HepG2 (cell line): ENCODE data around the gene MMP25. TPM values are rescaled to one million over a fixed set of nuclear protein-coding genes. Genes with fewer than 3 reads are reported as not detected.

Source experiments
- ATAC-seq: fragments of 200-7000 bp; cut with Tn5 transposase; 3 replicates; pipeline ENCODE4 v1.9.1; 2020; ENCODE audit warnings: mild to moderate bottlenecking, moderate library complexity
- BruUV-seq: library from RNA; stranded (reverse); fragments of 400-500 nt; replicated peaks from 2 replicates; lab custom pipeline; 2021; lab: Mats Ljungman, UMichigan
- CTCF ChIA-PET: fragments of 300-600 bp; formaldehyde crosslinking; extraction: SDS; loops from one replicate; lab custom pipeline; 2021; ENCODE audit warnings: low total read pairs, inconsistent platforms, low intra/inter-chr PET ratio; lab: Yijun Ruan, JAX
- POLR2A ChIA-PET: fragments of 350-600 bp; sonication (Branson Sonifier 250); formaldehyde crosslinking; loops from one replicate; lab custom pipeline; 2020; ENCODE audit warnings: antibody characterized with exemption, inconsistent platforms; lab: Yijun Ruan, JAX
- DNase-seq: peaks from one replicate; pipeline ENCODE4 v3.0.0-alpha.2; 2015; ENCODE audit warnings: low spot score
- FAIRE-seq: peaks from 3 replicates; lab custom pipeline; 2011; peaks lifted over from hg19 to GRCh38; lab: Jason Lieb, UNC
- H2AFZ ChIP-seq: one replicate; pipeline ENCODE4 v1.6.1; 2011; ENCODE audit warnings: low read length, inconsistent platforms
- H3K27ac ChIP-seq: fragments of 300-600 bp; 3 replicates; pipeline ENCODE4 v1.8.0; 2011; ENCODE audit warnings: mixed run types, mild to moderate bottlenecking, mixed read lengths, low read length, inconsistent platforms; ENCODE audit not compliant: insufficient read depth; ENCODE audit errors: extremely low read length
- H3K27me3 ChIP-seq, 2 experiments: fragments of 200-600 bp in 1 of 2; 2 replicates in 1 of 2; 3 replicates in 1 of 2; pipeline versions ENCODE4 v1.6.0 to v1.8.0; 2011; ENCODE audit warnings: low read length in 2 of 2, mild to moderate bottlenecking in 2 of 2, moderate library complexity in 2 of 2, inconsistent platforms in 1 of 2; ENCODE audit not compliant: insufficient read depth in 2 of 2, control insufficient read depth in 1 of 2
- H3K36me3 ChIP-seq, 2 experiments: fragments of 200-600 bp in 1 of 2; replicated peaks in 1 of 2; 2 replicates in 1 of 2; 3 replicates in 1 of 2; pipeline versions ENCODE4 v1.5.1 to v1.8.0; 2011; ENCODE audit warnings: low read length in 2 of 2, inconsistent platforms in 1 of 2; ENCODE audit not compliant: insufficient read depth in 2 of 2, control insufficient read depth in 1 of 2
- H3K4me1 ChIP-seq: 2 replicates; pipeline ENCODE4 v1.5.1; 2012; ENCODE audit warnings: low read length, inconsistent platforms; ENCODE audit not compliant: insufficient read depth
- H3K4me2 ChIP-seq: 2 replicates; pipeline ENCODE4 v1.6.0; 2011; ENCODE audit warnings: low read depth, low read length, inconsistent platforms
- H3K4me3 ChIP-seq, 3 experiments: fragments of 200-600 bp in 1 of 3; sonication (generic), shearing (Covaris generic) in 1 of 3; replicated peaks in 1 of 3; 2 replicates each; pipeline ENCODE4 v1.5.1; 2011 to 2016; ENCODE audit warnings: low read length in 3 of 3, inconsistent platforms in 2 of 3, low read depth in 2 of 3, mild to moderate bottlenecking in 2 of 3, control low read depth in 1 of 3, mixed read lengths in 1 of 3; ENCODE audit not compliant: insufficient read depth in 1 of 3
- H3K79me2 ChIP-seq: one replicate; pipeline ENCODE4 v1.6.1; 2011; ENCODE audit warnings: low read length, inconsistent platforms; ENCODE audit not compliant: insufficient read depth
- H3K9ac ChIP-seq: 2 replicates; pipeline ENCODE4 v1.6.0; 2011; ENCODE audit warnings: mild to moderate bottlenecking, low read depth, low read length, inconsistent platforms; ENCODE audit not compliant: insufficient read depth
- H3K9me3 ChIP-seq: 2 replicates; pipeline ENCODE4 v1.5.1; 2012; ENCODE audit warnings: mild to moderate bottlenecking, low read length
- H4K20me1 ChIP-seq: 2 replicates; pipeline ENCODE4 v1.6.0; 2011; ENCODE audit warnings: inconsistent platforms, mild to moderate bottlenecking, low read length, moderate library complexity; ENCODE audit not compliant: insufficient read depth
- GABPB1 ChIP-seq: IDR thresholded peaks from 2 replicates; pipeline ENCODE4 v1.6.1; 2016; ENCODE audit warnings: mild to moderate bottlenecking, missing genetic modification reagents, moderate library complexity, missing compliant biosample characterization
- KDM5B ChIP-seq: sonication (generic); formaldehyde crosslinking; IDR thresholded peaks from 2 replicates; pipeline ENCODE4 v1.4.0; 2020; ENCODE audit warnings: missing genetic modification reagents, mild to moderate bottlenecking, borderline replicate concordance
- MAFG ChIP-seq: sonication (generic); formaldehyde crosslinking; IDR thresholded peaks from 2 replicates; pipeline ENCODE4 v1.5.1; 2020; ENCODE audit warnings: mild to moderate bottlenecking, missing genetic modification reagents
- MATR3 ChIP-seq: sonication (generic); formaldehyde crosslinking; IDR thresholded peaks from 2 replicates; pipeline ENCODE4 v1.4.0; 2020; ENCODE audit warnings: missing genetic modification reagents
- NONO ChIP-seq, 2 experiments: fragments of 450-650 bp in 1 of 2; sonication (generic) in 1 of 2; formaldehyde crosslinking in 1 of 2; IDR thresholded peaks in 1 of 2; conservative IDR thresholded peaks in 1 of 2; 2 replicates each; pipeline versions ENCODE4 v1.6.1 to v1.8.0; 2017 to 2022; ENCODE audit warnings: mild to moderate bottlenecking in 1 of 2, missing genetic modification reagents in 1 of 2, moderate library complexity in 1 of 2
- PHF8 ChIP-seq: sonication (generic); formaldehyde crosslinking; IDR thresholded peaks from 2 replicates; pipeline ENCODE4 v1.5.0; 2020; ENCODE audit warnings: missing genetic modification reagents
- RAD21 ChIP-seq: fragments of 450-650 bp; formaldehyde crosslinking; IDR thresholded peaks from 2 replicates; pipeline ENCODE4 v1.5.0; 2020; ENCODE audit warnings: mild to moderate bottlenecking
- REXO4 ChIP-seq: sonication (generic); formaldehyde crosslinking; IDR thresholded peaks from 2 replicates; pipeline ENCODE4 v1.8.0; 2022; ENCODE audit warnings: missing genetic modification reagents, mild to moderate bottlenecking, borderline replicate concordance
- RXRA ChIP-seq: sonication (generic); formaldehyde crosslinking; IDR thresholded peaks from 2 replicates; pipeline ENCODE4 v1.5.1; 2020; ENCODE audit warnings: missing genetic modification reagents
- TGIF2 ChIP-seq: IDR thresholded peaks from 2 replicates; pipeline ENCODE4 v1.6.1; 2016; ENCODE audit warnings: control low read depth, missing compliant biosample characterization
- YEATS2 ChIP-seq: sonication (generic); formaldehyde crosslinking; IDR thresholded peaks from 2 replicates; pipeline ENCODE4 v1.4.0; 2020; ENCODE audit warnings: missing genetic modification reagents, borderline replicate concordance
- ZFP91 ChIP-seq: sonication (generic); formaldehyde crosslinking; IDR thresholded peaks from 2 replicates; pipeline ENCODE4 v1.9.0; 2022; ENCODE audit warnings: missing genetic modification reagents, mild to moderate bottlenecking, borderline replicate concordance
- ZNF207 ChIP-seq: fragments of 450-650 bp; IDR thresholded peaks from 2 replicates; pipeline ENCODE4 v1.6.1; 2016; ENCODE audit warnings: antibody characterized with exemption, borderline replicate concordance
- ZNF292 ChIP-seq: sonication (generic); formaldehyde crosslinking; IDR thresholded peaks from 2 replicates; pipeline ENCODE4 v1.8.1; 2022; ENCODE audit warnings: mild to moderate bottlenecking, low read depth, missing genetic modification reagents, borderline replicate concordance
- ZNF546 ChIP-seq: sonication (generic); formaldehyde crosslinking; conservative IDR thresholded peaks from 2 replicates; pipeline ENCODE4 v1.8.1; 2023; ENCODE audit warnings: mild to moderate bottlenecking, missing genetic modification reagents
- ZNF563 ChIP-seq: sonication (generic); formaldehyde crosslinking; IDR thresholded peaks from 2 replicates; pipeline ENCODE4 v1.8.0; 2022; ENCODE audit warnings: mild to moderate bottlenecking, moderate library complexity, missing genetic modification reagents
- ZNF777 ChIP-seq: sonication (generic); formaldehyde crosslinking; IDR thresholded peaks from 2 replicates; pipeline ENCODE4 v1.4.0; 2020; ENCODE audit warnings: missing genetic modification reagents
- WGBS: methylation state at CpG from one replicate; pipeline ENCODE4 v1.1.6; 2017; ENCODE audit warnings: low lambda C conversion rate; 5-methylcytosine and 5-hydroxymethylcytosine counted together
- in situ Hi-C: cut with HindIII; loops from 2 replicates; pipeline ENCODE4 v1.10.0; 2017; ENCODE audit warnings: low pct_unique_long_range_greater_than_20kb; ENCODE audit not compliant: extremely low pct_ligation_motif_present
- intact Hi-C: fragments of 100-400 bp; cut with micrococcal nuclease; formaldehyde crosslinking; loops from one replicate; pipeline ENCODE4 v1.10.0; 2022; ENCODE audit not compliant: unreplicated experiment
- polyA plus RNA-seq, 8 experiments: library from polyadenylated mRNA; depleted of rRNA in 3 of 8; stranded (reverse) in 7 of 8; unstranded in 1 of 8; fragments of >200 nt; fragmentation: Illumina TruSeq in 4 of 8; extraction: Trizol in 4 of 8; gene quantifications; 2 replicates each; pipeline versions ENCODE4 v1.2.1 to v1.2.3, GENCODE V29; 2011 to 2016; ENCODE audit warnings: low read depth in 4 of 8, missing spikeins in 1 of 8, mixed read lengths in 1 of 8; ENCODE audit not compliant: insufficient read depth in 1 of 8
- total RNA-seq, 5 experiments: library from RNA; depleted of rRNA; stranded (reverse); fragments of >200 nt; fragmentation: Illumina TruSeq; extraction: Trizol; gene quantifications; 2 replicates each; pipeline ENCODE4 v1.2.3, GENCODE V29; 2016; ENCODE audit warnings: low read depth in 1 of 5
- TF ChIP-seq, protein P1 (sequence below): sonication (generic); formaldehyde crosslinking; IDR thresholded peaks from 2 replicates; pipeline ENCODE4 v1.8.0; 2022; ENCODE audit warnings: low read depth, missing genetic modification reagents
- TF ChIP-seq, protein P2 (sequence below): sonication (generic); formaldehyde crosslinking; IDR thresholded peaks from 2 replicates; pipeline ENCODE4 v1.5.0; 2020; ENCODE audit warnings: mild to moderate bottlenecking, missing genetic modification reagents, moderate library complexity
- TF ChIP-seq, protein P3 (sequence below): IDR thresholded peaks from 2 replicates; pipeline ENCODE4 v1.6.1; 2012; ENCODE audit warnings: inconsistent platforms

Gene MMP25
- total and polyA plus RNA-seq, 2 of the 13 experiments (the other 11 are each of a cell fraction or from before 2014, with no cell fraction given), result 0.04 to 0.08 TPM

DNA sequence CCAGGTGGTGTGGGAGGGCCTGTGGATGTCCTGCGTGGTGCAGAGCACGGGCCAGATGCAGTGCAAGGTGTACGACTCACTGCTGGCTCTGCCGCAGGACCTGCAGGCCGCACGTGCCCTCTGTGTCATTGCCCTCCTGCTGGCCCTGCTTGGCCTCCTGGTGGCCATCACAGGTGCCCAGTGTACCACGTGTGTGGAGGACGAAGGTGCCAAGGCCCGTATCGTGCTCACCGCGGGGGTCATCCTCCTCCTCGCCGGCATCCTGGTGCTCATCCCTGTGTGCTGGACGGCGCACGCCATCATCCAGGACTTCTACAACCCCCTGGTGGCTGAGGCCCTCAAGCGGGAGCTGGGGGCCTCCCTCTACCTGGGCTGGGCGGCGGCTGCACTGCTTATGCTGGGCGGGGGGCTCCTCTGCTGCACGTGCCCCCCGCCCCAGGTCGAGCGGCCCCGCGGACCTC lies 32.8 kb upstream of the MMP25 start:
- Histone ChIP-seq H3K9ac (no peak overlapping the region), H3K4me1 (peaks cover 98% of the 10 kb centered on the region), H3K79me2 (no peaks in the 10 kb centered on the region), H3K27ac (no peak overlapping the region), H3K27me3 (peaks cover 7 to 22% of the 10 kb centered on the region in 2 experiments; a peak in 4 of 5 replicates), H3K4me3 (peak overlapping the region in 1 of 3 experiments; percentile 40; a peak in 1 of 6 replicates), H3K36me3 (no peaks in the 10 kb centered on the region), H4K20me1 (no peaks in the 10 kb centered on the region), H2AFZ (no peak overlapping the region), H3K9me3 (no peaks in the 10 kb centered on the region), H3K4me2 (peak overlapping the region; percentile 55)
- ATAC-seq, result peak; percentile 52
- in situ Hi-C loops, result no loop called here
- ChIA-PET POLR2A (interaction anchor here (14.2 to 18.8 kb wide), 2 partner anchors 5 to 9 kb away, joined by 750 read pairs; partner anchors contain the start of genes CLDN6, CLDN9, HCFC1R1 and THOC6), CTCF (no interaction called here)
- FAIRE-seq, result no peak
- WGBS, result 13% methylated on average over 3 of the region's 27 CpGs
- intact Hi-C loops, result no loop called here
- no peak for DNase-seq
- BruUV-seq, result no TSS peak
- peak; percentile 47; the same call in 1 of the 2 replicates for TF ChIP-seq ZNF777 (CRISPR knock-in tag)
- no peak for TF ChIP-seq TGIF2 (CRISPR knock-in tag)
- TF ChIP-seq ZFP91 (CRISPR knock-in tag), result peak; percentile 43; the same call in 1 of the 2 replicates
- TF ChIP-seq ZNF563 (CRISPR knock-in tag), result peak; percentile 47; the same call in 1 of the 2 replicates
- TF ChIP-seq ZNF207, result no peak
- 0 out of 2 replicates have a peak, but pooled peaks have one; percentile 19 for TF ChIP-seq RAD21
- TF ChIP-seq ZNF546 (CRISPR knock-in tag), result no peak
- TF ChIP-seq PHF8 (CRISPR knock-in tag), result peak; percentile 34; the same call in 1 of the 2 replicates
- TF ChIP-seq RXRA (CRISPR knock-in tag), result peak; percentile 23; the same call in 1 of the 2 replicates
- no peak for TF ChIP-seq NONO (IDR thresholded peaks at IDR 0.05)
- TF ChIP-seq NONO (CRISPR knock-in tag; conservative IDR thresholded peaks at IDR 0.05), result 0 out of 2 replicates have a peak, but pooled peaks have one; percentile 24
- 0 out of 2 replicates have a peak, but pooled peaks have one; percentile 2 for TF ChIP-seq REXO4 (CRISPR knock-in tag)
- no peak for TF ChIP-seq ZNF292 (CRISPR knock-in tag)
- 0 out of 2 replicates have a peak, but pooled peaks have one; percentile 5 for TF ChIP-seq YEATS2 (CRISPR knock-in tag)
- TF ChIP-seq KDM5B (CRISPR knock-in tag), result 0 out of 2 replicates have a peak, but pooled peaks have one; percentile 30
- no peak for TF ChIP-seq MATR3 (CRISPR knock-in tag)
- TF ChIP-seq, protein P1, sequence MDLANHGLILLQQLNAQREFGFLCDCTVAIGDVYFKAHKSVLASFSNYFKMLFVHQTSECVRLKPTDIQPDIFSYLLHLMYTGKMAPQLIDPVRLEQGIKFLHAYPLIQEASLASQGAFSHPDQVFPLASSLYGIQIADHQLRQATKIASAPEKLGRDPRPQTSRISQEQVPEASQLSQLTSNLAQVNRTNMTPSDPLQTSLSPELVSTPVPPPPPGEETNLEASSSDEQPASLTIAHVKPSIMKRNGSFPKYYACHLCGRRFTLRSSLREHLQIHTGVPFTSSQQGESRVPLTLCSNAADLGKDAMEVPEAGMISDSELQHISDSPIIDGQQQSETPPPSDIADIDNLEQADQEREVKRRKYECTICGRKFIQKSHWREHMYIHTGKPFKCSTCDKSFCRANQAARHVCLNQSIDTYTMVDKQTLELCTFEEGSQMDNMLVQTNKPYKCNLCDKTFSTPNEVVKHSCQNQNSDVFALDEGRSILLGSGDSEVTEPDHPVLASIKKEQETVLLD (CRISPR knock-in tag), result peak; percentile 53
- TF ChIP-seq, protein P2, sequence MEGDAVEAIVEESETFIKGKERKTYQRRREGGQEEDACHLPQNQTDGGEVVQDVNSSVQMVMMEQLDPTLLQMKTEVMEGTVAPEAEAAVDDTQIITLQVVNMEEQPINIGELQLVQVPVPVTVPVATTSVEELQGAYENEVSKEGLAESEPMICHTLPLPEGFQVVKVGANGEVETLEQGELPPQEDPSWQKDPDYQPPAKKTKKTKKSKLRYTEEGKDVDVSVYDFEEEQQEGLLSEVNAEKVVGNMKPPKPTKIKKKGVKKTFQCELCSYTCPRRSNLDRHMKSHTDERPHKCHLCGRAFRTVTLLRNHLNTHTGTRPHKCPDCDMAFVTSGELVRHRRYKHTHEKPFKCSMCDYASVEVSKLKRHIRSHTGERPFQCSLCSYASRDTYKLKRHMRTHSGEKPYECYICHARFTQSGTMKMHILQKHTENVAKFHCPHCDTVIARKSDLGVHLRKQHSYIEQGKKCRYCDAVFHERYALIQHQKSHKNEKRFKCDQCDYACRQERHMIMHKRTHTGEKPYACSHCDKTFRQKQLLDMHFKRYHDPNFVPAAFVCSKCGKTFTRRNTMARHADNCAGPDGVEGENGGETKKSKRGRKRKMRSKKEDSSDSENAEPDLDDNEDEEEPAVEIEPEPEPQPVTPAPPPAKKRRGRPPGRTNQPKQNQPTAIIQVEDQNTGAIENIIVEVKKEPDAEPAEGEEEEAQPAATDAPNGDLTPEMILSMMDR (CRISPR knock-in tag), result peak; percentile 46; the same call in 1 of the 2 replicates
- peak; percentile 29; the same call in 1 of the 2 replicates for TF ChIP-seq GABPB1 (CRISPR knock-in tag)
- TF ChIP-seq, protein P3, sequence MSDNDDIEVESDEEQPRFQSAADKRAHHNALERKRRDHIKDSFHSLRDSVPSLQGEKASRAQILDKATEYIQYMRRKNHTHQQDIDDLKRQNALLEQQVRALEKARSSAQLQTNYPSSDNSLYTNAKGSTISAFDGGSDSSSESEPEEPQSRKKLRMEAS, result 0 out of 2 replicates have a peak, but pooled peaks have one; percentile 35
- TF ChIP-seq MAFG (CRISPR knock-in tag), result no peak
